Stimulated activated CD4-positive, alpha-beta T cell treated with anti-CD3 and anti-CD28 coated beads, Interleukin-12 subunit alpha, Interleukin-12 subunit beta, amount 100 ng/mL, for 4 hours (primary cell): ENCODE results near the gene H2BK1.

ENCODE experiments used
- DNase-seq: peaks from one replicate; pipeline ENCODE4 v3.0.0-alpha.2; 2020

Gene H2BK1

GRCh38 chr7:151210087-151210854 is at the start of gene H2BK1:
Gene H2BK1 (minus strand): TSS chr7:151210488. CDS start chr7:151210318, 170 bp downstream.
- DNase-seq, result no peak

GRCh38 chr7:151257990-151258389 is 47.7 kb upstream of the H2BK1 start:
- DNase-seq, result no peak

GRCh38 chr7:151256410-151257045 is 46.2 kb upstream of the H2BK1 start:
- DNase-seq, result no peak

GRCh38 chr7:151255390-151255789 is 45.1 kb upstream of the H2BK1 start:
- DNase-seq, result no peak

GRCh38 chr7:151254851-151255250 is 44.6 kb upstream of the H2BK1 start:
- DNase-seq, result no peak

GRCh38 chr7:151254316-151254715 is 44.0 kb upstream of the H2BK1 start:
- no peak for DNase-seq

GRCh38 chr7:151252961-151253711 is 42.8 kb upstream of the H2BK1 start:
- no peak for DNase-seq

GRCh38 chr7:151252561-151252835 is 42.2 kb upstream of the H2BK1 start:
- DNase-seq, result no peak

GRCh38 chr7:151251689-151252560 is 41.6 kb upstream of the H2BK1 start:
- no peak for DNase-seq

GRCh38 chr7:151251328-151251688 is 41.0 kb upstream of the H2BK1 start:
- DNase-seq, result no peak

GRCh38 chr7:151250181-151251132 is 40.2 kb upstream of the H2BK1 start:
- DNase-seq, result no peak

GRCh38 chr7:151249732-151250072 is 39.4 kb upstream of the H2BK1 start:
- no peak for DNase-seq

- DNase-seq, result peak; percentile 36
These were observed 38.9 kb upstream of the H2BK1 start for GRCh38 chr7:151249034-151249731.

- peak; percentile 43 for DNase-seq
These were observed 38.2 kb upstream of the H2BK1 start, which contains the start of gene SMARCD3 for GRCh38 chr7:151248346-151249033. Gene SMARCD3 (minus strand): TSS chr7:151248694. CDS start chr7:151248562, 132 bp downstream.

- DNase-seq, result no peak
These were observed 37.5 kb upstream of the H2BK1 start for GRCh38 chr7:151247611-151248345.

GRCh38 chr7:151246851-151247580 is 36.7 kb upstream of the H2BK1 start:
- no peak for DNase-seq

GRCh38 chr7:151246102-151246850 is 36.0 kb upstream of the H2BK1 start:
- DNase-seq, result no peak

- peak; percentile 57 for DNase-seq
These were observed 35.2 kb upstream of the H2BK1 start for GRCh38 chr7:151245360-151246101.
